CD8-positive, alpha-beta memory T cell (primary cell): ENCODE results near the gene TFB1M. TPM values are rescaled to one million over a fixed set of nuclear protein-coding genes. Genes with fewer than 3 reads are reported as not detected.

Source experiments
- CTCF ChIA-PET: fragments of 350-600 bp; sonication (Branson Sonifier 250); formaldehyde crosslinking; loops from one replicate; lab custom pipeline; 2021; ENCODE audit warnings: antibody characterized with exemption; lab: Charles Lee
- POLR2A ChIA-PET: fragments of 350-600 bp; sonication (Branson Sonifier 250); formaldehyde crosslinking; loops from one replicate; lab custom pipeline; 2021; ENCODE audit warnings: antibody characterized with exemption; lab: Charles Lee
- DNase-seq, 5 donors: peaks; one replicate each; pipeline versions ENCODE4 v3.0.0 to v3.0.0-alpha.2; 2020 to 2022; ENCODE audit warnings: mixed read lengths in 1 of 5
- H3K27ac ChIP-seq: one replicate; pipeline ENCODE4 v1.7.0; 2013; ENCODE audit warnings: low read depth, mild to moderate bottlenecking, low read length, moderate library complexity
- H3K27me3 ChIP-seq: 2 replicates; pipeline ENCODE4 v1.7.0; 2013; ENCODE audit warnings: low read length, mild to moderate bottlenecking; ENCODE audit not compliant: insufficient read depth, poor library complexity, severe bottlenecking
- H3K36me3 ChIP-seq: 2 replicates; pipeline ENCODE4 v1.7.0; 2013; ENCODE audit warnings: mild to moderate bottlenecking, low read length, moderate library complexity; ENCODE audit not compliant: insufficient read depth
- H3K4me1 ChIP-seq: 2 replicates; pipeline ENCODE4 v1.7.0; 2013; ENCODE audit warnings: mild to moderate bottlenecking, low read length, moderate library complexity; ENCODE audit not compliant: insufficient read depth
- H3K4me3 ChIP-seq: 2 replicates; pipeline ENCODE4 v1.7.0; 2013; ENCODE audit warnings: mild to moderate bottlenecking, low read length
- H3K9me3 ChIP-seq: 2 replicates; pipeline ENCODE4 v1.7.0; 2013; ENCODE audit warnings: mild to moderate bottlenecking, low read length
- H3K27ac Mint-ChIP-seq, 8 donors: one replicate each; pipeline ENCODE4 v1.8.0; 2020 to 2021; ENCODE audit warnings: mixed read lengths in 8 of 8, mild to moderate bottlenecking in 6 of 8, inconsistent platforms in 3 of 8, moderate library complexity in 3 of 8
- H3K27me3 Mint-ChIP-seq, 2 donors: one replicate each; pipeline ENCODE4 v1.8.0; 2020 to 2021; ENCODE audit warnings: mixed read lengths in 2 of 2, mild to moderate bottlenecking in 1 of 2, moderate library complexity in 1 of 2
- H3K36me3 Mint-ChIP-seq, 3 donors: one replicate each; pipeline ENCODE4 v1.8.0; 2020 to 2021; ENCODE audit warnings: mixed read lengths in 3 of 3, inconsistent platforms in 1 of 3, mild to moderate bottlenecking in 1 of 3
- H3K4me1 Mint-ChIP-seq, 3 donors: one replicate each; pipeline ENCODE4 v1.8.0; 2020 to 2021; ENCODE audit warnings: mixed read lengths in 3 of 3, inconsistent platforms in 1 of 3, mild to moderate bottlenecking in 1 of 3
- H3K4me3 Mint-ChIP-seq, 7 donors: one replicate each; pipeline ENCODE4 v1.8.0; 2020 to 2021; ENCODE audit warnings: mixed read lengths in 7 of 7, mild to moderate bottlenecking in 6 of 7, moderate library complexity in 4 of 7, inconsistent platforms in 2 of 7
- H3K9me3 Mint-ChIP-seq, 5 donors: one replicate each; pipeline ENCODE4 v1.8.0; 2020 to 2022; ENCODE audit warnings: mixed read lengths in 5 of 5, mild to moderate bottlenecking in 3 of 5, moderate library complexity in 2 of 5, inconsistent platforms in 1 of 5
- polyA plus RNA-seq: library from polyadenylated mRNA; unstranded; fragments of 300-500 nt; fragmentation: Illumina TruSeq; gene quantifications from one replicate; pipeline ENCODE4 v1.2.3, GENCODE V29; 2021
- total RNA-seq, 2 experiments: library from RNA; stranded (reverse); gene quantifications; one replicate each; pipeline ENCODE4 v1.2.3, GENCODE V29; 2021

The TFB1M gene
- total and polyA plus RNA-seq, 3 experiments from 2014 or later = 13.2 to 40.8 (median 37.7) TPM

GRCh38 chr6:155248008-155249001 is 66.0 kb downstream of the TFB1M start:
- POLR2A ChIA-PET = no interaction called here
- H3K4me1 ChIP-seq = no peaks in the 10 kb centered on the region
- Mint-ChIP-seq H3K27ac (peak overlapping the region in 2 of 8 donors; percentile 25 to 29), H3K36me3 (peaks cover 0 to 26% (median 0%) of the 10 kb centered on the region in 3 donors), H3K4me3 (no peak overlapping the region), H3K9me3 (no peaks in the 10 kb centered on the region), H3K27me3 (no peaks in the 10 kb centered on the region), H3K4me1 (no peaks in the 10 kb centered on the region)
- CTCF ChIA-PET = interaction anchor here (1.3 to 1.7 kb wide), 2 partner anchors 71 to 321 kb away, joined by 5 to 6 read pairs; no protein-coding TSS in a partner anchor
- H3K36me3 ChIP-seq = no peaks in the 10 kb centered on the region
- no peak overlapping the region for H3K4me3 ChIP-seq
- no peaks in the 10 kb centered on the region for H3K27me3 ChIP-seq
- H3K9me3 ChIP-seq = no peaks in the 10 kb centered on the region
- no peak for DNase-seq
- no peak overlapping the region for H3K27ac ChIP-seq

DNA sequence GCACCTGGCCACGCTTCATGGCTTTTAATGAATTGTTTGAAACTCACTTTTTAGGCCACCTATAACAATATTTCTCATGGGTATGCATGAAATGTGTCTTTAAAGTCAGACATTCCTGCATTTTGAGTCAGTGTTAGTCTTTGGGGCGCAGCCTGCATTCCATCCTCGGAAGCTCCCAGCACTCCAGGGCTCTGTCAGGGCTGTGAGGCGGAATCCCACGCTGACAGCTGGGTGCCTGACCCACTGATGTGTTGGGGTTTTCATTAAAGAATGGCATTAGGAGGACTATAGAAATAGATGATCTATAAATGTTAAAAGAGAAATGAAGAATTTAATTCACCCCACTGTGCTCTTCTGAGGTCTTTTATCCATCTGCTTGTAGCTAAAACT is 66.7 kb downstream of the TFB1M start:
- Mint-ChIP-seq H3K4me1 (no peaks in the 10 kb centered on the region), H3K9me3 (no peaks in the 10 kb centered on the region), H3K27ac (peak overlapping the region in 1 of 8 donors; percentile 29), H3K27me3 (no peaks in the 10 kb centered on the region), H3K36me3 (peaks cover 0 to 19% (median 0%) of the 10 kb centered on the region in 3 donors), H3K4me3 (no peak overlapping the region)
- no peaks in the 10 kb centered on the region for H3K27me3 ChIP-seq
- no peak for DNase-seq
- ChIA-PET POLR2A (no interaction called here), CTCF (interaction anchor here (1.3 to 1.7 kb wide), 2 partner anchors 70 to 320 kb away, joined by 5 to 6 read pairs; no protein-coding TSS in a partner anchor)
- H3K9me3 ChIP-seq = no peaks in the 10 kb centered on the region
- no peak overlapping the region for H3K27ac ChIP-seq
- H3K4me3 ChIP-seq = no peak overlapping the region
- no peaks in the 10 kb centered on the region for H3K36me3 ChIP-seq
- no peaks in the 10 kb centered on the region for H3K4me1 ChIP-seq

DNA sequence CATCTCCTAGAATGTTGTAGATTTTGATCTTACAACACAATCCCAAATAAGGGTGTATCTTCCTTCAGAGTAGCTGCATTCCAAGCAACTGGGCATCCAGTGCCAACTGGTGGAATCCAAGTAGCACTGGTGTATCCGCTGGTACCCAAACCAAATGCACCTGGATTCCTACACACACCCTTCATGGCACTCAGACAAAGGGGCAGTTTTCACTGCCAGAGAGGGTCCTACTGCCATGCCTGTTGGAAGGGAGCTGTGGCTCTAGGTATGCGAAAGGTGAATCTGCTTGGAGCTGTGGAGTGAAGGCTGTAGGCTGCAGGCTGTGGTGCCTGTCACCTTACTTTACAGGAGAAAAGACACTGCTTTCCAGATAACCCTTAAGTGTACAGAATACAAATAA is 67.5 kb downstream of the TFB1M start:
- Histone ChIP-seq H3K9me3 (no peaks in the 10 kb centered on the region), H3K4me3 (no peak overlapping the region), H3K4me1 (no peaks in the 10 kb centered on the region), H3K27me3 (no peaks in the 10 kb centered on the region), H3K36me3 (no peaks in the 10 kb centered on the region), H3K27ac (no peak overlapping the region)
- Mint-ChIP-seq H3K4me3 (no peak overlapping the region), H3K27ac (no peak overlapping the region), H3K9me3 (no peaks in the 10 kb centered on the region), H3K27me3 (no peaks in the 10 kb centered on the region), H3K4me1 (no peaks in the 10 kb centered on the region), H3K36me3 (peaks cover 0 to 16% (median 0%) of the 10 kb centered on the region in 3 donors)
- CTCF ChIA-PET = no interaction called here
- POLR2A ChIA-PET = no interaction called here
- DNase-seq = no peak

DNA sequence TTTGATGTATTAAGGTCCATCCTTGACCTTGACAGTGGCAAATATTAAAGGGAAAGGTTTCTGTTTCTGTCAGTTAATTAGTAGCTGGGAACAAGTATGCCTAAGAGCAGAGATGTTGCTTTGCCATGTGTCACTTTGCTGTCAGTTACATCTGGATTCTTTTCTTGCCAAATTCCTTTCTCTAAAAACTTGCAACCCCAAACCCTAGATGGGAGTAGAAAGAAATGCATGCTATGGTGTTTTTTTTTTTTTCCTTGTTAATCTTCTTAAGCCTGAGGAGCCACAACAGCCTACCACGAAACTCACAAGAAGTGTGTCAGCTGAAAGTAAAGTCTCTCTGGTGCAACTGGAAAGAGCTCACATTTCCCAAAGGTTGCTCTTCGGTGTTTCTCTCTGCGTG is 68.5 kb downstream of the TFB1M start:
- H3K4me3 ChIP-seq = no peak overlapping the region
- no peaks in the 10 kb centered on the region for H3K4me1 ChIP-seq
- no peaks in the 10 kb centered on the region for H3K27me3 ChIP-seq
- H3K27ac ChIP-seq = no peak overlapping the region
- H3K9me3 ChIP-seq = no peaks in the 10 kb centered on the region
- CTCF ChIA-PET = no interaction called here
- peaks cover 0 to 2% of the 10 kb centered on the region in 2 donors for H3K27me3 Mint-ChIP-seq
- no peaks in the 10 kb centered on the region for H3K36me3 ChIP-seq
- no peaks in the 10 kb centered on the region for H3K9me3 Mint-ChIP-seq
- H3K4me1 Mint-ChIP-seq = no peaks in the 10 kb centered on the region
- peaks cover 0 to 10% (median 0%) of the 10 kb centered on the region in 3 donors for H3K36me3 Mint-ChIP-seq
- no peak overlapping the region for H3K4me3 Mint-ChIP-seq
- DNase-seq = no peak
- peak overlapping the region in 1 of 8 donors; percentile 17 for H3K27ac Mint-ChIP-seq
- POLR2A ChIA-PET = interaction anchor here (0.7 kb wide), 1 partner anchor 592 kb away, joined by 3 read pairs; no protein-coding TSS in a partner anchor

GRCh38 chr6:155245193-155245592 is 69.1 kb downstream of the TFB1M start:
- no peak overlapping the region for H3K27ac ChIP-seq
- no peaks in the 10 kb centered on the region for H3K27me3 ChIP-seq
- Mint-ChIP-seq H3K9me3 (no peaks in the 10 kb centered on the region), H3K4me1 (no peaks in the 10 kb centered on the region), H3K36me3 (peaks cover 0 to 5% (median 0%) of the 10 kb centered on the region in 3 donors), H3K27me3 (peaks cover 0 to 2% of the 10 kb centered on the region in 2 donors), H3K27ac (no peak overlapping the region), H3K4me3 (no peak overlapping the region)
- no peaks in the 10 kb centered on the region for H3K4me1 ChIP-seq
- no peak for DNase-seq
- H3K4me3 ChIP-seq = no peak overlapping the region
- POLR2A ChIA-PET = no interaction called here
- no peaks in the 10 kb centered on the region for H3K9me3 ChIP-seq
- CTCF ChIA-PET = no interaction called here
- H3K36me3 ChIP-seq = no peaks in the 10 kb centered on the region

DNA sequence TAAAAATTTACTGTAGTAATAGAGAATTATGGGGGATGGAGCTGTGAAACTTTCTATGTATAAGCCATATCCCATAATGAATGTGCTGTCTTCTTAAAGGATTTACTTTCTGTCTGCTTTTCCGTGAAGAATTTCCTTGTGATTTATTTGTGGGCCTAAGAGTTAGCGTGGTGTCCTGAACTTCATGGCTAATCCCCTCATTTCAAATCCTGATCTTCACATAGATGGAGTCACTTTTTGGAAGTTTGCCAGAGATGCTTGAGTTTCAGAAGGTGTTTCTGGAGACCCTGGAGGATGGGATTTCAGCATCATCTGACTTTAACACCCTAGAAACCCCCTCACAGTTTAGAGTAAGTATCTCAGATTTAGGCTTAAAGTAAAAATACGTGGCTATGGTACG is 69.8 kb downstream of the TFB1M start:
- H3K27ac ChIP-seq = no peak overlapping the region
- Mint-ChIP-seq H3K4me1 (no peaks in the 10 kb centered on the region), H3K4me3 (no peak overlapping the region), H3K27ac (no peak overlapping the region), H3K36me3 (peaks cover 0 to 2% (median 0%) of the 10 kb centered on the region in 3 donors), H3K9me3 (no peaks in the 10 kb centered on the region), H3K27me3 (peaks cover 0 to 2% of the 10 kb centered on the region in 2 donors)
- CTCF ChIA-PET = no interaction called here
- H3K9me3 ChIP-seq = no peaks in the 10 kb centered on the region
- POLR2A ChIA-PET = no interaction called here
- no peaks in the 10 kb centered on the region for H3K36me3 ChIP-seq
- H3K4me1 ChIP-seq = no peaks in the 10 kb centered on the region
- DNase-seq = no peak
- H3K27me3 ChIP-seq = no peaks in the 10 kb centered on the region
- no peak overlapping the region for H3K4me3 ChIP-seq

DNA sequence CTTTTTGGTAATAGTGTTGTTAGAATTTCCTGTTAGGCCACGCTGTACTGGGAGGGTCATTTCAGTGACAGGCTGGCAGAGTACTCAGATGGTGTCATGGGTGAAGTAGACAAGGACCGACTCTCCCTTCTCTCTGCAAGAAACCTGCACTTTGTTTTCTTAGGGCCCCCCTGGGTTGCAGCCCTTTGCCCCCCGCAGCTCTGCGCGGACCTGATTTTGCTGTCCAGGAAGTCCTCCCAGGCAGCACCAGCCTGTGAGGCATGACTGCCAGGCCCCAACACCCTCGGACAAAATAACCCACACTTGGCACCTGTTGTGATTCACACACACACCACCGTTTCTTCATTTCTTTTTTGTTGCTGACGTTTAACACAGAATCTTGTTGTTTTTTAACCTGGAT is 72.3 kb downstream of the TFB1M start:
- no peak overlapping the region for H3K4me3 ChIP-seq
- CTCF ChIA-PET = no interaction called here
- Mint-ChIP-seq H3K4me3 (no peak overlapping the region), H3K4me1 (no peaks in the 10 kb centered on the region), H3K36me3 (peaks cover 0 to 9% (median 0%) of the 10 kb centered on the region in 3 donors), H3K27me3 (peaks cover 2 to 14% of the 10 kb centered on the region in 2 donors), H3K27ac (peak overlapping the region in 1 of 8 donors; percentile 65), H3K9me3 (peaks cover 0 to 3% (median 0%) of the 10 kb centered on the region in 5 donors)
- no peaks in the 10 kb centered on the region for H3K27me3 ChIP-seq
- POLR2A ChIA-PET = no interaction called here
- H3K27ac ChIP-seq = no peak overlapping the region
- no peak for DNase-seq
- no peaks in the 10 kb centered on the region for H3K36me3 ChIP-seq
- no peaks in the 10 kb centered on the region for H3K4me1 ChIP-seq
- H3K9me3 ChIP-seq = no peaks in the 10 kb centered on the region

DNA sequence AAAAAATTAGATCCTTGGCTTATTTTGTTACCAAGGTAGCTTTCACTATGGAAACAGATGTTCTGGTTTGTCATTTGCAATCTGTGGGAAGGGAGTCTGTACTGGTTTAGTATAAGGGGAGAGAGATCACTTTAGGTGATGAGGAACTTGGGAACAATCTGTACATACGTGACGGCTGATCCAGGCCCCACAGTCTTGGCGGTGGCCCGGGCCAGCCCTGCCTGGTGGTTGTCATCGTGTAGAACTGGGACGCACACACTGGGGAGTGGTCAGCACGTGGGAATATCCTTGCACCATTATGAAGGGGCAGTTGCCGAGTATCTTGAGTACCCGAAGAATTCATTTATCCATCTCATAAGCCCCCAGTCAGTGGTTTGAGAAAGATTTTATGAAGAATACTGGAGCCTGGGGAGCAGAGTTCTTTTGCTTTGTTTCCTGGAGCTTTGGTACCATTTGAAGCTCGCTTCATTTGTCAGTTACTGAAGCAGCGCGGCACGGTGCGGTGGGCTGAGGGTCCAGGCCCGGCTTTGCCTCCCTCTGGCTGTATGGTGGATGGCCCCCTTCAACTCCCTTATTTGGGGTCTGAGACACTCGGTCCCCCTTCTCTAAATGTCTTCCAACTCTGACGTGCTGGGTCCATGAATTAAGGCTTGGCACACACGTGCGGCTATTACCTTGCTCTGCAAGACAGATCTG is 73.2 kb downstream of the TFB1M start:
- no peak overlapping the region for H3K4me3 ChIP-seq
- no peak for DNase-seq
- H3K27me3 ChIP-seq = no peaks in the 10 kb centered on the region
- H3K36me3 ChIP-seq = no peaks in the 10 kb centered on the region
- Mint-ChIP-seq H3K9me3 (peaks cover 0 to 3% (median 0%) of the 10 kb centered on the region in 5 donors), H3K4me3 (no peak overlapping the region), H3K4me1 (no peaks in the 10 kb centered on the region), H3K27me3 (peaks cover 2 to 17% of the 10 kb centered on the region in 2 donors), H3K36me3 (peaks cover 0 to 9% (median 0%) of the 10 kb centered on the region in 3 donors), H3K27ac (no peak overlapping the region)
- ChIA-PET POLR2A (no interaction called here), CTCF (no interaction called here)
- H3K9me3 ChIP-seq = no peaks in the 10 kb centered on the region
- H3K27ac ChIP-seq = no peak overlapping the region
- no peaks in the 10 kb centered on the region for H3K4me1 ChIP-seq
